SU-DHL-6 (cell line): ENCODE data around the gene LASP1.

Source experiments
- EZH2phosphoT487 ChIP-seq: fragments of 200-600 bp; sonication (generic), shearing (Covaris generic); conservative IDR thresholded peaks from 2 replicates; pipeline ENCODE4 v1.6.1; 2018; ENCODE audit warnings: mild to moderate bottlenecking, antibody characterized with exemption, low read length, moderate library complexity, mixed read lengths
- TF ChIP-seq, protein P1 (sequence below): fragments of 200-600 bp; sonication (generic); IDR thresholded peaks from one replicate; pipeline ENCODE4 v1.5.1; 2017; ENCODE audit warnings: antibody characterized with exemption, mild to moderate bottlenecking, low read length, moderate library complexity; ENCODE audit not compliant: insufficient read depth, poor library complexity, severe bottlenecking

DNA sequence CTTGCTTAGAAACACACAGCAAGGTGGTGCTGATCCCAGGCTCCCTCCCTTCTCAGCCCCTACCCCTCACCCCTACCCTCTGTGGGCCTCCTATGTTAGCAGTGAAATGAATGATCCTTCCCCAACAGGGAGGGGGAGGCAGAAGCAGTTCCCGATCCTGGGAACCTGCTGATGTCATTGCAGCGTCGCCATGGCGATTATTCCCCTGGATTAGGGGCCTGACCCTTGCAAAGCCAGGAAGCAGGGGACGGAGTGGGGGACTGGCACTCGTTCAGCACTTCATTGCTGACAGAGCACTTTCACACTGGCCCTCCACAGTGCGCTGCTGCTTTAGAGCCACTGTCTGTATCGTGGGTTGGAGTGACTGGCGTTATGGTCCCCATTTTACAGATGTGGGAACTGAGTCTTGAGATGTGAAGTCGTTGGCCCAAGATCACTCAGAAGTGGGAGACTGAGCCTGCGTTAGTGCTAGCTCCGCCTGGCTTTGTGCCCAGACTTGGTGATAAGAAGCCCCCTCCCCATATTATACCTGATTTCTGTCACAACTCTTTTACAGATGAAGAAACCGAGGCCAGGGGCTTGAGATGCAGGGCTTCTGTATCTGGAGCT, 26.6 kb downstream of the LASP1 start:
- TF ChIP-seq, protein P1, sequence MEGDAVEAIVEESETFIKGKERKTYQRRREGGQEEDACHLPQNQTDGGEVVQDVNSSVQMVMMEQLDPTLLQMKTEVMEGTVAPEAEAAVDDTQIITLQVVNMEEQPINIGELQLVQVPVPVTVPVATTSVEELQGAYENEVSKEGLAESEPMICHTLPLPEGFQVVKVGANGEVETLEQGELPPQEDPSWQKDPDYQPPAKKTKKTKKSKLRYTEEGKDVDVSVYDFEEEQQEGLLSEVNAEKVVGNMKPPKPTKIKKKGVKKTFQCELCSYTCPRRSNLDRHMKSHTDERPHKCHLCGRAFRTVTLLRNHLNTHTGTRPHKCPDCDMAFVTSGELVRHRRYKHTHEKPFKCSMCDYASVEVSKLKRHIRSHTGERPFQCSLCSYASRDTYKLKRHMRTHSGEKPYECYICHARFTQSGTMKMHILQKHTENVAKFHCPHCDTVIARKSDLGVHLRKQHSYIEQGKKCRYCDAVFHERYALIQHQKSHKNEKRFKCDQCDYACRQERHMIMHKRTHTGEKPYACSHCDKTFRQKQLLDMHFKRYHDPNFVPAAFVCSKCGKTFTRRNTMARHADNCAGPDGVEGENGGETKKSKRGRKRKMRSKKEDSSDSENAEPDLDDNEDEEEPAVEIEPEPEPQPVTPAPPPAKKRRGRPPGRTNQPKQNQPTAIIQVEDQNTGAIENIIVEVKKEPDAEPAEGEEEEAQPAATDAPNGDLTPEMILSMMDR = no peak
- no peak for TF ChIP-seq EZH2phosphoT487
